Memory B cell (primary cell): ENCODE results near the gene TLX2.
"Not testable (repeated sequence)": the region's sequence is repeated elsewhere in the genome, so short reads cannot be mapped to it uniquely, and the experiment has no call there.

ENCODE experiments used
- ATAC-seq: fragments of 150-1000 bp; cut with Tn5 transposase; 2 replicates; pipeline ENCODE4 v1.10.0; 2021; ENCODE audit warnings: low read depth, mild to moderate bottlenecking, moderate library complexity
- DNase-seq, 2 donors: peaks; one replicate each; pipeline ENCODE4 v3.0.0; 2022; ENCODE audit warnings: low spot score in 2 of 2
- H3K27ac Mint-ChIP-seq: one replicate; pipeline ENCODE4 v1.8.0; 2022; ENCODE audit warnings: mild to moderate bottlenecking, moderate library complexity, mixed read lengths
- H3K27me3 Mint-ChIP-seq: one replicate; pipeline ENCODE4 v1.8.0; 2022; ENCODE audit warnings: mixed read lengths
- H3K36me3 Mint-ChIP-seq: one replicate; pipeline ENCODE4 v1.8.0; 2022; ENCODE audit warnings: mild to moderate bottlenecking, mixed read lengths
- H3K4me1 Mint-ChIP-seq: one replicate; pipeline ENCODE4 v1.8.0; 2022; ENCODE audit warnings: mixed read lengths
- H3K4me3 Mint-ChIP-seq: one replicate; pipeline ENCODE4 v1.8.0; 2022; ENCODE audit warnings: mild to moderate bottlenecking, moderate library complexity, mixed read lengths
- H3K9me3 Mint-ChIP-seq: one replicate; pipeline ENCODE4 v1.8.0; 2022; ENCODE audit warnings: mixed read lengths

TLX2 gene

GRCh38 chr2:74514368-74515270 is at the start of gene TLX2:
Gene TLX2 (plus strand): TSS chr2:74514450. CDS start chr2:74514807, 357 bp downstream.
- no peaks in the 10 kb centered on the region for H3K36me3 Mint-ChIP-seq
- peaks cover 12% of the 10 kb centered on the region for H3K4me1 Mint-ChIP-seq
- peak; percentile 26 to 44 for DNase-seq
- H3K27me3 Mint-ChIP-seq: peaks cover 30% of the 10 kb centered on the region
- no peak within 1 kb of the TSS for H3K27ac Mint-ChIP-seq
- peak; percentile 18 for ATAC-seq
- peak within 1 kb of the TSS; percentile 78 for H3K4me3 Mint-ChIP-seq
- no peaks in the 10 kb centered on the region for H3K9me3 Mint-ChIP-seq

- DNase-seq, H3K36me3 Mint-ChIP-seq, H3K27me3 Mint-ChIP-seq, ATAC-seq, H3K9me3 Mint-ChIP-seq: not testable (repeated sequence)
- Mint-ChIP-seq H3K4me3 (peak overlapping the region; percentile 24), H3K4me1 (peaks cover 13% of the 10 kb centered on the region), H3K27ac (peak overlapping the region; percentile 1)
Observed at GRCh38 chr2:74470742-74471141, 43.5 kb upstream of the TLX2 start.

- Mint-ChIP-seq H3K9me3 (no peaks in the 10 kb centered on the region), H3K27me3 (no peaks in the 10 kb centered on the region), H3K27ac (peak overlapping the region; percentile 97), H3K4me1 (peaks cover 13% of the 10 kb centered on the region), H3K36me3 (peaks cover 6% of the 10 kb centered on the region), H3K4me3 (peak overlapping the region; percentile 96)
- no peak for DNase-seq
- ATAC-seq: no peak
Observed at GRCh38 chr2:74471332-74472065, 42.8 kb upstream of the TLX2 start.

GRCh38 chr2:74472086-74472944 is 41.9 kb upstream of the TLX2 start, which contains the start of gene MRPL53:
Gene MRPL53 (minus strand): TSS chr2:74472680. CDS start chr2:74472660, 20 bp downstream.
- no peaks in the 10 kb centered on the region for H3K27me3 Mint-ChIP-seq
- ATAC-seq (peak; percentile 96), DNase-seq (peak; percentile 95 to 98)
- peaks cover 13% of the 10 kb centered on the region for H3K4me1 Mint-ChIP-seq
- peak within 1 kb of the TSS; percentile 97 for H3K27ac Mint-ChIP-seq
- H3K4me3 Mint-ChIP-seq: peak within 1 kb of the TSS; percentile 96
- no peaks in the 10 kb centered on the region for H3K9me3 Mint-ChIP-seq
- peaks cover 7% of the 10 kb centered on the region for H3K36me3 Mint-ChIP-seq

- DNase-seq (no peak), ATAC-seq (no peak)
- H3K27me3 Mint-ChIP-seq: no peaks in the 10 kb centered on the region
- peaks cover 10% of the 10 kb centered on the region for H3K36me3 Mint-ChIP-seq
- peak overlapping the region; percentile 97 for H3K27ac Mint-ChIP-seq
- H3K9me3 Mint-ChIP-seq: no peaks in the 10 kb centered on the region
- H3K4me3 Mint-ChIP-seq: peak overlapping the region; percentile 96
- peaks cover 15% of the 10 kb centered on the region for H3K4me1 Mint-ChIP-seq
Observed at GRCh38 chr2:74472945-74473258, 41.3 kb upstream of the TLX2 start.

- no peak overlapping the region for H3K27ac Mint-ChIP-seq
- H3K27me3 Mint-ChIP-seq: no peaks in the 10 kb centered on the region
- H3K4me1 Mint-ChIP-seq: peaks cover 18% of the 10 kb centered on the region
- peaks cover 10% of the 10 kb centered on the region for H3K36me3 Mint-ChIP-seq
- DNase-seq (no peak), ATAC-seq (no peak)
- no peak overlapping the region for H3K4me3 Mint-ChIP-seq
- H3K9me3 Mint-ChIP-seq: no peaks in the 10 kb centered on the region
Observed at GRCh38 chr2:74474481-74474880, 39.8 kb upstream of the TLX2 start.

GRCh38 chr2:74474899-74475298 is 39.4 kb upstream of the TLX2 start:
- H3K4me1 Mint-ChIP-seq: peaks cover 18% of the 10 kb centered on the region

GRCh38 chr2:74481431-74481830 is 32.8 kb upstream of the TLX2 start:
- Mint-ChIP-seq H3K36me3 (peaks cover 12% of the 10 kb centered on the region), H3K4me3 (peak overlapping the region; percentile 99), H3K27ac (no peak overlapping the region), H3K4me1 (peaks cover 18% of the 10 kb centered on the region), H3K9me3 (no peaks in the 10 kb centered on the region), H3K27me3 (no peaks in the 10 kb centered on the region)
- DNase-seq (no peak), ATAC-seq (no peak)

More at GRCh38 chr2:74474899-74475298, 39.4 kb upstream of the TLX2 start:
- no peaks in the 10 kb centered on the region for H3K27me3 Mint-ChIP-seq
- no peak for DNase-seq
- H3K4me3 Mint-ChIP-seq: no peak overlapping the region
- ATAC-seq: no peak
- peaks cover 10% of the 10 kb centered on the region for H3K36me3 Mint-ChIP-seq
- H3K9me3 Mint-ChIP-seq: no peaks in the 10 kb centered on the region
- no peak overlapping the region for H3K27ac Mint-ChIP-seq

- ATAC-seq: peak; percentile 43
- Mint-ChIP-seq H3K4me3 (peak overlapping the region; percentile 99), H3K4me1 (peaks cover 21% of the 10 kb centered on the region), H3K27ac (peak overlapping the region; percentile 92), H3K9me3 (no peaks in the 10 kb centered on the region), H3K27me3 (no peaks in the 10 kb centered on the region), H3K36me3 (peaks cover 15% of the 10 kb centered on the region)
- peak in 1 of 2 donors; percentile 13 for DNase-seq
Observed at GRCh38 chr2:74481961-74482800, 32.1 kb upstream of the TLX2 start.

- Mint-ChIP-seq H3K4me1 (peaks cover 18% of the 10 kb centered on the region), H3K27me3 (no peaks in the 10 kb centered on the region), H3K36me3 (peaks cover 11% of the 10 kb centered on the region), H3K4me3 (peak within 1 kb of the TSS; percentile 99), H3K9me3 (no peaks in the 10 kb centered on the region), H3K27ac (peak within 1 kb of the TSS; percentile 92)
- ATAC-seq (peak; percentile 93), DNase-seq (peak; percentile 90 to 91)
Observed at GRCh38 chr2:74482801-74483674, 31.2 kb upstream of the TLX2 start, which contains the start of the genes CCDC142 and TTC31. Gene CCDC142 (minus strand): TSS chr2:74482998. CDS start chr2:74482837, 161 bp downstream. Gene TTC31 (plus strand): TSS chr2:74483081. CDS start chr2:74483096, 15 bp downstream.

- peaks cover 18% of the 10 kb centered on the region for H3K4me1 Mint-ChIP-seq
- H3K4me3 Mint-ChIP-seq: peak overlapping the region; percentile 99
- peaks cover 11% of the 10 kb centered on the region for H3K36me3 Mint-ChIP-seq
- ATAC-seq, H3K27me3 Mint-ChIP-seq, H3K9me3 Mint-ChIP-seq, DNase-seq: not testable (repeated sequence)
- peak overlapping the region; percentile 92 for H3K27ac Mint-ChIP-seq
Observed at GRCh38 chr2:74483675-74484164, 30.5 kb upstream of the TLX2 start.

GRCh38 chr2:74486141-74486540 is 28.1 kb upstream of the TLX2 start:
- no peak overlapping the region for H3K4me3 Mint-ChIP-seq
- H3K36me3 Mint-ChIP-seq: peaks cover 22% of the 10 kb centered on the region
- DNase-seq (no peak), ATAC-seq (no peak)
- no peaks in the 10 kb centered on the region for H3K27me3 Mint-ChIP-seq
- H3K27ac Mint-ChIP-seq: no peak overlapping the region
- no peaks in the 10 kb centered on the region for H3K9me3 Mint-ChIP-seq
- peaks cover 14% of the 10 kb centered on the region for H3K4me1 Mint-ChIP-seq
